Measurements from ENCODE around the gene VASN.
"Not testable (repeated sequence)": the region's sequence is repeated elsewhere in the genome, so short reads cannot be mapped to it uniquely, and the experiment has no call there.

VASN gene

GRCh38 chr16:4337540-4338088, 34.0 kb upstream of the VASN start:
- DNase-seq = no peak

GRCh38 chr16:4338125-4338582, 33.5 kb upstream of the VASN start:
- no peak for DNase-seq

GRCh38 chr16:4338712-4339299, 32.8 kb upstream of the VASN start:
- no peak for DNase-seq

DNA sequence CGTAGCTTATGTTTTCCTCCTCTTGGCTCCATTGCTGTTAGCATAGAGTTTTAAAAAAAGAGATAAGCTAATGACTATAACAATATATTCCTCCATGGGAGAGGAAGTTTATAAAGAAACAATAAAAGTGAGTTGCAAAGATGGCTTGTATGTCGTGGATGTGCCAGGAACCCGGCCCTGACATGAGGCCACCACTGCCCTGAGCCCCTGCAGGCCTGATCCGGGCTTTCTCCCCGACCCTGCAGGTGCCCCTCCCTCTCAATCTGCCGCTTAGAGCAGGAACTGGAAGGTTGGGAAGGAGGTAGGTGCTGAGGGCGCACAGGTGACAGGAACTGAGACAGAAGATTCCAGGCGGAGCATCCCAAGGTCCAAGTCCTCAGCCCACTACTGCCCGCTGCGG, 32.2 kb upstream of the VASN start:
- DNase-seq = no peak

GRCh38 chr16:4339909-4340308, 31.7 kb upstream of the VASN start:
- DNase-seq = no peak

- DNase-seq = no peak
These were observed 31.2 kb upstream of the VASN start for GRCh38 chr16:4340443-4340842.

- DNase-seq = no peak
These were observed 30.4 kb upstream of the VASN start for GRCh38 chr16:4341250-4341649.

DNA sequence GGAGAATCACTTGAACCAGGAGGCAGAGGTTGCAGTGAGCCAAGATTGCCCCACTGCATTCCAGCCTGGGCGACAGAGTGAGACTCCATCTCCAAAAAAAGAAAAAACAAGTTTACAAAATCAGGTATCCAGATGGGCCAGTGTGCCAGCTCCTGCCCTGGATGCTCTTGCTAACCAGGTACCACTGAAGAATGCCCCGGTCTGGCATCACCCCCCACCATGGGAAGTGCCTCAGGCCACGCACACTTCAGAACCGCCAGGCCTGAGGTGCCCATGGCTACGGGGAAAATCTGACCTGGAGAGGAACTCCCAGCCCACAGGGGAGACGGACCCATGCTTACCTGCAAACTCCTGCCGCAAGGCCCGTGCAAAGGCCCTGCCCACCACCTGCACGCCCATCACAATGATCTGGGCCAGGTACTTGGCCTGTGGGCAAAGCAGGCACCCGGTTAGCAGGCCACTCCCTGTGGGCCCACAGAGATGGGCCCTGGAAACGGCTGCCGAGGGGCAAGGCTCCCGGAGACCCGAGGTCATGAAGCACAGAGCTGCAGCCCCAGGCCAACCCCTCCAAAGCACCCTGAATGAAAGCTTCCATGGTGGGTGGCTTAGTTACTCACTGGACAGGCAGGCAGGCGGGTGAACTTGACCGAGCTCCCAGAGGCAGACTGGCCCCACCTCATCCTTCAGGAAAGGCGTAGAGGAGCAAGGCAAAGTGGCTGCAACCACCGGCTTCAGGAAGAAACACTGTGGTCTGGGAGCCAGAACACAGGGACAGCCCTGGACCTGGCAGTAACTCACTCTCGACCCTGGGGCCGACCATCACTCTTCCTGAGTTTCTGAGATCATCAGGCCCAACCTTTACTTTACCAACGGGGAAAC, 28.5 kb upstream of the VASN start:
- no peak for DNase-seq

- DNase-seq = not testable (repeated sequence)
These were observed 27.2 kb upstream of the VASN start for GRCh38 chr16:4344300-4344982.

DNA sequence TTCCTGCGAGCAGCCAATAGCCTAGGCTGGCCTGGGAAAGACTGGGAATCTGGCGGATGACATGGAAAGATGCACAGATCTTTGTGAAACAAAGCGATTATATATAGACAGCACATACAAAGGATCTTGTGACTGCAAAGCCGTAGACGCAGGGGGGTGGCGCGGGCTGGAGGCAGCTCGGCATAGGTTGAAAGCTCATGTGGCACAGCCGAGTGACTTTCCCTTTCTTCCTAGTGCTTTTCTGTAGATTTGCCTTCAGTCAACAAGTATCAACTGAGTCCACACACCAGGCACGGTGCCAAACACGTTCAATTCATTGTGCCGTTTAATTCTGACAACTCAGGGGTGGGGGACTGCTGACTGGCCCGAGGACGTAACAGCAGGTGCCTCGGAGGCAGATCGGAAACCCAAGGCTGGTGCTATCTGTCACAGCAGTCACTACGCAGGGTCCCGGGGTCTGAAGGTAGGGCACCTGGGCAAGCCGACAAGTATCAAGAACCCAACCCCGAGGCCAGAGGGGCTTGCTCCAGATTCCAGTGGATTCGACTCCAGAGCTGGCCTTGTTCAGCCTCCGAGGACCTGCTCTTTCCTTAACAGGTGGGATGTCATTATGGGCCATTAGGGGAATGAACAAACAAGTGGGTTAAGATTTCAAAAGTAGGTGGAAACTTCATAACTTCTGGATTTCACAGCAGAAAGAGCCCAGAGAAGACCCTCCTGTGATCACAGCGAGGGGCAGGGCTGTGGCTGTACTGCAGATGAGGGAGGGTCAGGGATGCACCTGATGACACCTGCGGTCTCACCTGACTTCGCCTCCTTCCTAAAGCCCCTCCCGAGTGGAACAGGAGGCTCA, 26.4 kb upstream of the VASN start:
- DNase-seq = no peak

DNA sequence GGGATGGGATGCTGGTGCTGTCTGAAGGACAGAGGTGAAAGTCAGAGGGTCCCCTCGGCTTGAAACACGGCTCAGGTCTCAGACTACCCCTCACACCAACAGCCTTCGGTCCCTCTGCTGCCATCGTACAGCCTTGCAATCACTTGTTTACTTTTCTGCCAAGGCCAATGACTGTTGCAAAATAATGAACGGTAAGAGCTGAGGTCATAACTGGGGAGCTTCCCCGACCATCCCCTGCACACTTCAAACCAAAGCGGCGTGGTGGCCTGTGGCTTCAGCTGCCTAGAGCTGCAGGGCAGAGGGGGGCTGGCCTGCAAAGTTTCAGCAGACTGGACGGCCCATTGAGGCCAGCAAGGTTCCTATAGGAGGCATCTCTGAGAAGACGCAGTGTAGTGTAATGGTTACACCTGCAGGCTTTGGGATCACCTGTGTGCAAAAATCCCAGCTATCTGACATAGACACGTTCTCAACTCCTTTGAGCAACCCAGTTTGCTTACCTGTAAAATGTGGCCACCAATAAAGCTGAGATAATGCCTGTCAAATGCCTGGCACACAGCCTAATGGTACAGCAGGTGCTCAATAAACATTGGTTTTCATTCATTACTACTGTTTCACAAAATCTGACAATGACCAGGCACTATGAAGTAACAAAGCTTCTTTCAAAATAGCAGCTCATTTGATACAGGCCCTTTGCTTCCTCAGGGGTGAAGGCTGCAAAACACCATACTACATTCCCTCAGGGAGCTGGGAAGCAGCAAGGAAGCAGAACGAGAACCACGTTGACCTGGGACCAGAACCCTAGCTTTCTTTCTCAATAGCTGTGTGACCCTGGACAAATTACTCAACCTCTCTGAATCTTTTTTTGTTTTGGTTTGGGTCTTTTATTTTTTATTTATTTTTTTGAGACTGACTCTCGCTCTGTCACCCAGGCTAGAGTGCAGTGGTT, 25.5 kb upstream of the VASN start:
- no peak for DNase-seq

GRCh38 chr16:4347010-4347409, 24.6 kb upstream of the VASN start:
- DNase-seq = peak; percentile 56

DNA sequence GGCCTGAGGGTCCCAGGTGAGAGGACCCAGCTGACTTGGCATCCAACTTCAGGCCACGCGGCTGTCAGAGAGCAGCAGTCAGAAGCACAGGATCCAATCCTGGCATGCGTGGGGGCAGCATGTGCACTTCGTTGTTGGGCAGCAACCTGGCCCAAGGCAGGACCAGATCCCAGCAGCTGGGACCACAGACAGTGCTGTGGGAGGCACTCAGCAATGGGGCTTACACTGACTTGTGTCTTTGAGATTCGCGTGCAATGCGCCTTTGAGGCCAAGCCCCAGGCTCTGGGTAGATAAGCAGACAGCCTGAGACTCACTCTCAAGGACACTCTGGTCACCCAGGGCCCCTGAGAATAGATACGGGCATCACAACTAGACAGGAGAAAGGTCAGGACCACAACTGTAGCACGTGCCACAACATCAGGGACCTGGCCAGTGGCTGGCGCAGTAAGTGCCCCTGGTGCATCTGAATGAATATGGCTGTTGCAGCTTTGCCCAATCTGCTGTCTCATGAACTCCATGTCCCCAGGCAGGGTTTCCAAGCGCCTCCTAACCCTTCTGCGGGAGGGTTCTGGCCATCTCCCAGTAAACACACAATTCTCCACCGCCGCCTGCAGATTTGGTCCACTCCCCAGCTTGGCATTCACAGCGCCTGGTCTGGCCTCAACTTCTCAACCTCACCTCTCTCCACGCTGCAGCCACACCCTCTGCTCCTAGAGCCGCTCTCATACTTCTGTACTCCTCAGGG, 23.7 kb upstream of the VASN start:
- DNase-seq = no peak

DNA sequence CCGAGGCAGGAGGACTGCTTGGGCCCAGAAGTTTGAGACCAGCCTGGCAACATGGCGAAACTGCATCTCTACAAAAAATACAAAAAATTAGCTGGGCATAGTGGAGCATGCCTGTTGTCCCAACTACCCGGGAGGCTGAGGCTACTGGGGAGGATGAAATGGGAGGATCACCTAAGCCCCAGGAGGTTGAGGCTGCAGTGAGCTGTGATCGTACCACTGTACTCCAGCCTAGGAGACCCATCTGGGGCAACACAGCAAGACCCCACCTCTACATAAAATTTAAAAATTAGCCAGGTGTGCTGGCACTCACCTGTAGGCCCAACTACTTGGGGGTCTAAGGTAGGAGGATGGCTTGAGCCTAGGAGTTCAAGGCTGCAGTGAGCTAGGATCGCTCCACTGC, 22.3 kb upstream of the VASN start:
- DNase-seq = no peak

DNA sequence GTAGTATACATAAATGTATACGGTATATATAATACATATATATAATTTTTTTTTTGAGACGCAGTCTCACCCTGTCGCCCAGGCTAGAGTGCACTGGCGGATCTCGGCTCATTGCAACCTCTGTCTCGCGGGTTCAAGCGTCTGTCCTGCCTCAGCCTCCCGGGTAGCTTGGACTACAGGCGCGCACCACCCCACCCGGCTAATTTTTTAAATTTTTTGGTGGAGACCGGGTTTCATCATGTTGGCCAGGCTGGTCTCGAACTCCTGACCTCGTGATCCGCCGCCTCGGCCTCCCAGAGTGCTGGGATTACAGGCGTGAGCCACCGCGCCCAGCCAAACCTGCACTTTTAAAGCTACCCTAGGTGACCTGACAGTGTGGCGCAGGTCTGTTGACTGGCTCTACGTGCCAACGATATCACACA, 21.3 kb upstream of the VASN start:
- no peak for DNase-seq

GRCh38 chr16:4350787-4351659, 20.6 kb upstream of the VASN start, which contains the start of gene PAM16:
Gene PAM16 (minus strand): TSS chr16:4351321. CDS start chr16:4351234, 87 bp downstream.
- DNase-seq = peak; percentile 30

GRCh38 chr16:4351880-4352279, 19.8 kb upstream of the VASN start:
- no peak for DNase-seq

- no peak for DNase-seq
These were observed 18.8 kb upstream of the VASN start for GRCh38 chr16:4352843-4353242.

DNA sequence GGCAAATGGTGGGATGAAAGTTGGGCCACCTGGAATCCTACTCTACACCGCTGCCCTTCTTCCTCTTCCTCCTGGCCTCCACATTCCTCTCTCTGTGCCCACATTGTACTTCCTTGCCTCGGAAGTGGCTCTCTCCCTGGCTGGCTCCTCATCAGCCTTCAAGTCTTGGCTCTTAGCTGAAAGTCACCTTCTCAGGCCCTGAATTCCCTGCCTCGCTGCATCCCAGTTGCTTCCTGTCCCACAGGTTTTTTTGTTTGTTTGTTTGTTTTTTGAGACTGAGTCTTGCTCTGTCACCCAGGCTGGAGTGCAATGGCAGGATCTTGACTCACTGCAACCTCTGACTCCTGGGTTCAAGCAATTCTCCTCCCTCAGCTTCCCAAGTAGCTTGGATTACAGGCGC, 18.0 kb upstream of the VASN start:
- no peak for DNase-seq
